Activated CD8-positive, alpha-beta T cell treated with anti-CD3 and anti-CD28 coated beads for 36 hours (primary cell): ENCODE data around the gene MRGPRF. TPM values are rescaled to one million over a fixed set of nuclear protein-coding genes. Genes with fewer than 3 reads are reported as not detected.

Experiments
- ATAC-seq: fragments of 200-7000 bp; cut with Tn5 transposase; one replicate; pipeline ENCODE4 v1.10.0; 2021; ENCODE audit warnings: mild to moderate bottlenecking, moderate library complexity
- CTCF ChIA-PET: fragments of 350-600 bp; sonication (Branson Sonifier 250); formaldehyde crosslinking; loops from one replicate; lab custom pipeline; 2021; ENCODE audit warnings: antibody characterized with exemption; lab: Charles Lee
- POLR2A ChIA-PET: fragments of 350-600 bp; sonication (Branson Sonifier 250); formaldehyde crosslinking; loops from one replicate; lab custom pipeline; 2021; ENCODE audit warnings: antibody characterized with exemption; lab: Charles Lee
- DNase-seq: peaks from one replicate; pipeline ENCODE4 v3.0.0-alpha.2; 2020
- H3K27ac Mint-ChIP-seq: one replicate; pipeline ENCODE4 v1.8.0; 2021; ENCODE audit warnings: mild to moderate bottlenecking, mixed read lengths
- H3K27me3 Mint-ChIP-seq: one replicate; pipeline ENCODE4 v1.8.0; 2021; ENCODE audit warnings: mixed read lengths
- H3K36me3 Mint-ChIP-seq: one replicate; pipeline ENCODE4 v1.8.0; 2021; ENCODE audit warnings: low read depth, mixed read lengths
- H3K4me1 Mint-ChIP-seq: one replicate; pipeline ENCODE4 v1.8.0; 2021; ENCODE audit warnings: low read depth, mixed read lengths
- H3K4me3 Mint-ChIP-seq: one replicate; pipeline ENCODE4 v1.8.0; 2021; ENCODE audit warnings: mild to moderate bottlenecking, moderate library complexity, mixed read lengths
- H3K9me3 Mint-ChIP-seq: one replicate; pipeline ENCODE4 v1.8.0; 2021; ENCODE audit warnings: mixed read lengths
- intact Hi-C: fragments of 100-400 bp; cut with micrococcal nuclease; formaldehyde crosslinking; loops from one replicate; pipeline ENCODE4 v1.10.0; 2022
- total RNA-seq, 2 experiments: library from RNA; stranded (reverse); gene quantifications; one replicate each; pipeline ENCODE4 v1.2.3, GENCODE V29; 2021
- TF ChIP-seq, protein P1 (sequence below): fragments of 200-600 bp; IDR thresholded peaks from one replicate; pipeline ENCODE4 v1.8.0; 2022; ENCODE audit warnings: antibody characterized with exemption, mild to moderate bottlenecking

MRGPRF gene
- total RNA-seq, 2 experiments from 2014 or later, result not detected

GRCh38 chr11:68989936-68990606 lies 23.0 kb downstream of the MRGPRF start:
- Mint-ChIP-seq H3K27me3 (peaks cover 14% of the 10 kb centered on the region), H3K27ac (no peak overlapping the region), H3K4me3 (no peak overlapping the region), H3K9me3 (peaks cover 7% of the 10 kb centered on the region), H3K36me3 (peaks cover 5% of the 10 kb centered on the region), H3K4me1 (no peaks in the 10 kb centered on the region)
- ChIA-PET POLR2A (interaction anchor here (0.5 kb wide), 1 partner anchor 1303 kb away, joined by 4 read pairs; no protein-coding TSS in a partner anchor), CTCF (no interaction called here)
- TF ChIP-seq, protein P1, sequence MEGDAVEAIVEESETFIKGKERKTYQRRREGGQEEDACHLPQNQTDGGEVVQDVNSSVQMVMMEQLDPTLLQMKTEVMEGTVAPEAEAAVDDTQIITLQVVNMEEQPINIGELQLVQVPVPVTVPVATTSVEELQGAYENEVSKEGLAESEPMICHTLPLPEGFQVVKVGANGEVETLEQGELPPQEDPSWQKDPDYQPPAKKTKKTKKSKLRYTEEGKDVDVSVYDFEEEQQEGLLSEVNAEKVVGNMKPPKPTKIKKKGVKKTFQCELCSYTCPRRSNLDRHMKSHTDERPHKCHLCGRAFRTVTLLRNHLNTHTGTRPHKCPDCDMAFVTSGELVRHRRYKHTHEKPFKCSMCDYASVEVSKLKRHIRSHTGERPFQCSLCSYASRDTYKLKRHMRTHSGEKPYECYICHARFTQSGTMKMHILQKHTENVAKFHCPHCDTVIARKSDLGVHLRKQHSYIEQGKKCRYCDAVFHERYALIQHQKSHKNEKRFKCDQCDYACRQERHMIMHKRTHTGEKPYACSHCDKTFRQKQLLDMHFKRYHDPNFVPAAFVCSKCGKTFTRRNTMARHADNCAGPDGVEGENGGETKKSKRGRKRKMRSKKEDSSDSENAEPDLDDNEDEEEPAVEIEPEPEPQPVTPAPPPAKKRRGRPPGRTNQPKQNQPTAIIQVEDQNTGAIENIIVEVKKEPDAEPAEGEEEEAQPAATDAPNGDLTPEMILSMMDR, result no peak
- ATAC-seq, result peak; percentile 37
- DNase-seq, result peak; percentile 21
- intact Hi-C loops, result no loop called here

DNA sequence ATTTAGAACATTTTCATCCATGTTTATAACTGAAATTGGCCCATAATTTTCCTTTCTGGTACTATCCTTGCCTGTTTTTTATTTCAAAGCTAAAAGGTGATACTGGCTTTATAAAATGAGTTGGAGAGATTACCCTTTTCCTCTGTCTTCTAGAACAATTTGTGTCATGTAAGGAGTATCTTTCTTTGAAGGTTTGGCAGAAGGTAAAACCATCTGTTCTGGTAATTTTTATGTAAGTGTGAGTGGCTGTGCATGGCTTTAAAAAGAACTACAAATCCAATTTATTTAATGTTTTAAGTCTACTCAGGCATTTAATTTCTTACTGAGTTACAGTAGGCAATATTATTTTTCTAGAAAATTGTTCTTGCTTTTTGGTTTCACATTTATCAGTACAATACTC lies 24.6 kb downstream of the MRGPRF start:
- ATAC-seq (no peak), DNase-seq (no peak)
- H3K27me3 Mint-ChIP-seq, result peaks cover 10% of the 10 kb centered on the region
- ChIA-PET CTCF (no interaction called here), POLR2A (no interaction called here)
- H3K27ac Mint-ChIP-seq, result no peak overlapping the region
- TF ChIP-seq, protein P1, result no peak
- H3K9me3 Mint-ChIP-seq, result peaks cover 7% of the 10 kb centered on the region
- H3K36me3 Mint-ChIP-seq, result peaks cover 5% of the 10 kb centered on the region
- no peak overlapping the region for H3K4me3 Mint-ChIP-seq
- intact Hi-C loops, result no loop called here
- H3K4me1 Mint-ChIP-seq, result no peaks in the 10 kb centered on the region

DNA sequence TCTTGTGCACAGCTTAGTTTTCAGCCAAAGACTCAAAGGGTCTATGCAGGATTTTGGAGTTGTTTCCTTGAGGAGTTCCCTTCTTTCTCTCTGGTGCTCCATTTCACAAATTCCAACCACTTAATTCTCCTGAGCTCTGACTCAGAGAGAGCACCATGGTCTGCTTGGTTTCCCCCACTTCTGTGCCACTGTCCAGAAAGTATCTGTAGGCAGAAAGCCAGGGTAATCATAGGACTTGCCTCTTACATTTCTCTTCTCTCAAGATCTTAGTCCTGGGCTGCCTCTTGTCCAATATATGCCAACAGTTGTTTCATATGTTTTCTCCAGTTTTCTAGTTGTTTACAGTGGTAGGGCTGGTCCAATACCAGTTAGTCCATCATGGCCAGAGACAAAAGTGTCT lies 25.8 kb downstream of the MRGPRF start:
- Mint-ChIP-seq H3K27ac (no peak overlapping the region), H3K36me3 (peaks cover 5% of the 10 kb centered on the region), H3K4me1 (no peaks in the 10 kb centered on the region), H3K9me3 (peaks cover 7% of the 10 kb centered on the region), H3K4me3 (no peak overlapping the region), H3K27me3 (peaks cover 7% of the 10 kb centered on the region)
- intact Hi-C loops, result no loop called here
- POLR2A ChIA-PET, result no interaction called here
- ATAC-seq (no peak), DNase-seq (no peak)
- TF ChIP-seq, protein P1, result no peak
- CTCF ChIA-PET, result no interaction called here

DNA sequence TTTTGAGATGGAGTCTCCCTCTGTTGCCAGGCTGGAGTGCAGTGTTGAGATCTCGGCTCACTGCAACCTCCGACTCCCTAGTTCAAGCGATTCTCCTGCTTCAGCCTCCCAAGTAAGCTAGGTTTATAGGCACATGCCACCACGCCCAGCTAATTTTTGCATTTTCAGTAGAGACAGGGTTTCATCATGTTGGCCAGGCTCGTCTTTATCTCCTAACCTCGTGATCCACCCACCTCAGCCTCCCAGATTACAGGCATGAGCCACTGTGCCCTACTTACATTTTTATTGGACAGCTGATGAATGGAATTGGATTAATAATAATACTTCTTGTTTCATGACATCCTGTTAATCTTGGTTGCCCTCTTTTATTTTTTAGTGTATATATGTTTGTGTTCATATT lies 29.2 kb downstream of the MRGPRF start:
- CTCF ChIA-PET, result no interaction called here

DNA sequence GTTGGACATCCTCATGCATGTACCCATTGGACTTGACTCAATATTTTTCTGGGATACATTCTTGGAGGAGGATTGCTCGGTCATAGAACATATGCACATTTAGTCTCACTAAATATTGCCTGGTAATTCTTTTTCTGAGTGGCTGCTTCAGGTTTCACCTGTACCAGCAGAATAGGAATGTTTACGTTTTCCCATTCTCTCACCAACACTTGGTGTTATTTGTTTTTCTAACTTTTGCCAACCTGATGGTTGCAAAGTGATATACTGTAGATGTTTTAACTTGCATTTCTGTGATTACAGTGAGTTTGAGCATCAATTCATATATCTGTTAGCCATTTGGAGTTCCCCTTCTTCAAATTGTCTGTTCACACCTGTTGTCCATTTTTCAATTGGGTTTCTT lies 30.9 kb downstream of the MRGPRF start:
- Mint-ChIP-seq H3K27ac (no peak overlapping the region), H3K4me1 (no peaks in the 10 kb centered on the region), H3K27me3 (peaks cover 6% of the 10 kb centered on the region), H3K9me3 (peaks cover 7% of the 10 kb centered on the region), H3K36me3 (peaks cover 5% of the 10 kb centered on the region), H3K4me3 (no peak overlapping the region)
- POLR2A ChIA-PET, result no interaction called here
- TF ChIP-seq, protein P1, result no peak
- intact Hi-C loops, result no loop called here
- no peak for ATAC-seq
- DNase-seq, result no peak
- CTCF ChIA-PET, result no interaction called here

More for the DNA sequence above, 29.2 kb downstream of the MRGPRF start:
- H3K9me3 Mint-ChIP-seq, result peaks cover 7% of the 10 kb centered on the region
- peaks cover 5% of the 10 kb centered on the region for H3K27me3 Mint-ChIP-seq
- no peak overlapping the region for H3K27ac Mint-ChIP-seq
- POLR2A ChIA-PET, result no interaction called here
- H3K4me1 Mint-ChIP-seq, result no peaks in the 10 kb centered on the region
- H3K36me3 Mint-ChIP-seq, result peaks cover 5% of the 10 kb centered on the region
- TF ChIP-seq, protein P1, result no peak
- H3K4me3 Mint-ChIP-seq, result no peak overlapping the region
- DNase-seq (no peak), ATAC-seq (no peak)
- intact Hi-C loops, result no loop called here
